Activated naive CD8-positive, alpha-beta T cell treated with anti-CD3 and anti-CD28 coated beads, Interleukin-2, amount 50 U/mL, for 24 hours (primary cell): ENCODE measurements around the gene NEDD1.

Experiments
- ATAC-seq: fragments of 150-1000 bp; cut with Tn5 transposase; one replicate; pipeline ENCODE4 v1.10.0; 2021
- DNase-seq: peaks from one replicate; pipeline ENCODE4 v3.0.0; 2021
- H3K27ac Mint-ChIP-seq: one replicate; pipeline ENCODE4 v1.8.0; 2021; ENCODE audit warnings: mild to moderate bottlenecking, mixed read lengths
- H3K27me3 Mint-ChIP-seq: one replicate; pipeline ENCODE4 v1.8.0; 2021; ENCODE audit warnings: mixed read lengths
- H3K36me3 Mint-ChIP-seq: one replicate; pipeline ENCODE4 v1.8.0; 2021; ENCODE audit warnings: low read depth, mixed read lengths
- H3K4me1 Mint-ChIP-seq: one replicate; pipeline ENCODE4 v1.8.0; 2021; ENCODE audit warnings: mixed read lengths
- H3K4me3 Mint-ChIP-seq: one replicate; pipeline ENCODE4 v1.8.0; 2021; ENCODE audit warnings: mild to moderate bottlenecking, moderate library complexity, mixed read lengths
- H3K9me3 Mint-ChIP-seq: one replicate; pipeline ENCODE4 v1.8.0; 2021; ENCODE audit warnings: mixed read lengths

NEDD1 gene

DNA sequence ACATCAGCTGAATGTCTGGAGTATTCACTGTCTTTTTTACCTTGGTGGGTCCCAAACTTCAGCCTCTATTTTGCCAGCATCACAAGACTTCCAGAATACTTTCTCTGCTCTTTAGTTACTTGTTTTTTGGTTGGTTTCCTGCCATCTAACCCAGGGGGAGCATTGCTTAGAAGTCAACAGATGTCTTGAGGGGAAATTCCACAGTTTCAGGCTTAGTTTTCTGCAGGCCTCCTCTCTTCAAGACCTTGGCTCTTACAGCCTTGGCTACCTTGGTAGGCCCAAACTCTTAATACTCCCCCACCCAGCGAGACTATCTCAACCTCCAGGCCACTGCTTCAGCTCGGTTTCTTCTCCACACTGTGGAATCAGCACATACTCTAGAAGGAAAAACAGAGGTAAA is 41.7 kb downstream of the NEDD1 start:
- Mint-ChIP-seq H3K27me3 (no peaks in the 10 kb centered on the region), H3K4me1 (no peaks in the 10 kb centered on the region), H3K27ac (no peak overlapping the region), H3K36me3 (peaks cover 65% of the 10 kb centered on the region), H3K4me3 (no peak overlapping the region), H3K9me3 (peaks cover 8% of the 10 kb centered on the region)
- ATAC-seq = no peak
- no peak for DNase-seq

- DNase-seq (no peak), ATAC-seq (no peak)
- H3K36me3 Mint-ChIP-seq = no peaks in the 10 kb centered on the region
- H3K27ac Mint-ChIP-seq = no peak overlapping the region
- no peaks in the 10 kb centered on the region for H3K4me1 Mint-ChIP-seq
- no peak overlapping the region for H3K4me3 Mint-ChIP-seq
- no peaks in the 10 kb centered on the region for H3K9me3 Mint-ChIP-seq
- peaks cover 4% of the 10 kb centered on the region for H3K27me3 Mint-ChIP-seq
Observed at GRCh38 chr12:96979532-96979931, 72.5 kb downstream of the NEDD1 start.

DNA sequence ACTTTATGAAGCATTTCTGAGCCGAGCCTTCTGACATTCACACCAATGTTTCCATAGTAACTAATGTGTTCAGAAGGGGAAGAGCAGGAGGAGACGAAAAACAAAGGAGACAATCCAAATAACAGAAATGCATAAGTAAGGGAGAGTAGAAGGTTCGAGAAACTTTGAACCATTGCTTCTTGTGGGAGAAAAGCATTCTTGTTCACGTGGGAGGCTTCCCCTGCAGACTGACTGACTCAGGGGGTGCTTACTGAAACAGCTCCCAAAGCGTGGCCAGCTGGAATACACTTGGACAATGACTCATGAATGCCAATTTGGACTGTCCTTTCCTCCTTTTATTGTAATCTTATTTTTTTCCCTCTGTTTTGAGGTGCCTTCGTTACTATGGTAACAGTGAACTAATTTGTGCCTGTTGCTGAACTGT is 73.9 kb downstream of the NEDD1 start:
- H3K9me3 Mint-ChIP-seq = no peaks in the 10 kb centered on the region
- DNase-seq = no peak

DNA sequence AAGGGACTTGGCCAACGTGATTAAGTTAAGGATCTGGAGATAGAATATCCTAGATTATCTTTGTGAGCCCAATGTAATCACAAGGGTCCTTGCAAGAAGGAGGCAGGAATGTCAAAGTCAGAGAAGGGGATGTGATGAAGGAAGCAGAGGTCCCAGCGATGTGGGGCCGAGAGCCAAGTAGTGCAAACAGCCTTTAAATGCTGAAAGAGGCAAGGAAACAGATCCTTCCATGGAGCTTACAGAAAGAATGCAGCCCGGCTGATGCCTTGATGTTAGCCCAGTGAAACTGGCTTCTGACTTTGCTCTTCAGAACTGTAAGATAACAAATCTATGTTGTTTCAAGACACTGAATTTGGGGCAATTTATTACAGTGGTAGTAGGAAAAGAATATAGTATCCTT is 74.9 kb downstream of the NEDD1 start:
- no peaks in the 10 kb centered on the region for H3K36me3 Mint-ChIP-seq
- peaks cover 24% of the 10 kb centered on the region for H3K27me3 Mint-ChIP-seq
- no peak overlapping the region for H3K27ac Mint-ChIP-seq
- H3K4me1 Mint-ChIP-seq = peaks cover 4% of the 10 kb centered on the region
- ATAC-seq (no peak), DNase-seq (no peak)
- no peak overlapping the region for H3K4me3 Mint-ChIP-seq
- no peaks in the 10 kb centered on the region for H3K9me3 Mint-ChIP-seq

More for the DNA sequence above, 73.9 kb downstream of the NEDD1 start:
- H3K36me3 Mint-ChIP-seq = no peaks in the 10 kb centered on the region
- peaks cover 16% of the 10 kb centered on the region for H3K27me3 Mint-ChIP-seq
- peaks cover 2% of the 10 kb centered on the region for H3K4me1 Mint-ChIP-seq
- H3K27ac Mint-ChIP-seq = no peak overlapping the region
- no peak overlapping the region for H3K4me3 Mint-ChIP-seq
- no peak for ATAC-seq

DNA sequence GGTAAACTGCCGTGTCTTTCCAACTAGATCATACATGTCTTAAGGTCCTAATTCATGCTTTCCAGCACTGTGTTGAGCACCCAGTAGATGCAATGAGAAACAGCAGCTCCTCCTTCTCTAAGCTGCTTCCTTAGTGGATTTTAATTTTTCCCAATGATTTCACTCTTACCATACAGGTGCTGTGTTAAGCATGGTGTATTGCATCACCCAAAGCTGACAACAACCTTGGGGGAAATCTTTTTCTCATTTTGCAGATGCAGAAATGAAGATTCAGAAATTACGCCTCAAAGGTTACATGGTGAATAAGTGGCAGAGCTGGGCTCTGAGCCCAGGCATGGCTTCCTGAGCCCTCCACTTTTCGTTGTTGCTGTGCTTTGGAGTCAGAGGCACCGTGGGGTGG is 75.6 kb downstream of the NEDD1 start:
- DNase-seq = no peak
- Mint-ChIP-seq H3K4me3 (no peak overlapping the region), H3K27ac (no peak overlapping the region), H3K36me3 (no peaks in the 10 kb centered on the region), H3K9me3 (no peaks in the 10 kb centered on the region), H3K27me3 (peaks cover 23% of the 10 kb centered on the region), H3K4me1 (peaks cover 4% of the 10 kb centered on the region)
- ATAC-seq = no peak

- peak overlapping the region; percentile 45 for H3K4me3 Mint-ChIP-seq
- no peaks in the 10 kb centered on the region for H3K36me3 Mint-ChIP-seq
- H3K4me1 Mint-ChIP-seq = peaks cover 4% of the 10 kb centered on the region
- ATAC-seq (peak; percentile 77), DNase-seq (peak; percentile 47)
- H3K27ac Mint-ChIP-seq = no peak overlapping the region
- no peaks in the 10 kb centered on the region for H3K9me3 Mint-ChIP-seq
- peaks cover 34% of the 10 kb centered on the region for H3K27me3 Mint-ChIP-seq
Observed at GRCh38 chr12:96985515-96986362, 78.7 kb downstream of the NEDD1 start.

DNA sequence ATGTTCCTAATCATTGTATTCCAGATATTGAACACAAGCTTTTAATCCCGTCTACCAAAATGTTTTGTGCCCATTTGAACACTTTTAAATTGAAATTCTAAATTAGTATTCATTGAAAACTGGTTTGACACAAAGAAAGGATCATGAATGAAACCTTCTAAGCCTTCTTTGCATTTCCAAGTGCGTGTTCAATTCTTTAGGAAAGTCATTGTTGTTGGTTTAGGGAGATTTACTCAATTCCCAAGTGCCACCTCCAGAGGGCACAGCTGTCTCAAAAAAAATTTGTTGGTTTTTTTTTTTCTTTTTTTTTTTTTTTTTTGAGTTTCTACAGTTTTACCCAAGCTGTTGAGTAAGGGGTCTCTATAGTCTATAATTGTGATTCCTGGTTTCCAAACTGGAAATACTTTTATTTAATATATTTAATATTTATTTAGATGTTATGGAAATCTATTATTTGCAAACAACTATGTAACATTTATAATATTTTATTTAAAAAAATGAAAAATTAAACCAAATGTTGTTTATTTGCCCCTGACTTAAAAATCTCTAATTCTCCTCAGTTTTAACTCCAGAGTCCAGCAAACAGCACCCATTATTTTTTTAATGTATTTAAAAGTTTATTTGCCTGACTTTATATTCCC is 79.9 kb downstream of the NEDD1 start:
- H3K27ac Mint-ChIP-seq = no peak overlapping the region
- ATAC-seq (no peak), DNase-seq (peak; percentile 5)
- H3K36me3 Mint-ChIP-seq = no peaks in the 10 kb centered on the region
- no peaks in the 10 kb centered on the region for H3K9me3 Mint-ChIP-seq
- no peak overlapping the region for H3K4me3 Mint-ChIP-seq
- peaks cover 36% of the 10 kb centered on the region for H3K27me3 Mint-ChIP-seq
- H3K4me1 Mint-ChIP-seq = peaks cover 4% of the 10 kb centered on the region

DNA sequence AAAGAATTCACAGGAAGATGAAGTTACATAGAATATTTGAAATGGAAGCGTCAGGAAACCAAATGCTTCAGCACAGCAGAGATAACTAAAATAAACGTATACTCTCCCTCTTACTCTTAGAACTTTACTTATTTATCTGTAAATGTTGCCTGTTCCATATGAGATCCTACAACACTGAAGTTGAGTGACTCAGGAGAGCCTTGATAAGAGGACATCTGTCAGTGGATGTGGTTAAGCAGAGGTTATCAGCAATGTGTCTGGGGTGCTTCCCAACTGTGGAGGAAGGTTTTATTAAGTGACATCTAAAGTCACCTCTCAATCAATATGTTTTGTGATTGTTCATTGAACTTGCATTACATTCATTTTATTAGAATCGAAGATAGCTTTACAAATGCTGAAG is 81.9 kb downstream of the NEDD1 start:
- no peaks in the 10 kb centered on the region for H3K36me3 Mint-ChIP-seq

GRCh38 chr12:96989916-96990315 is 82.9 kb downstream of the NEDD1 start:
- H3K4me3 Mint-ChIP-seq = no peak overlapping the region
- no peaks in the 10 kb centered on the region for H3K36me3 Mint-ChIP-seq
- DNase-seq (no peak), ATAC-seq (no peak)
- H3K27ac Mint-ChIP-seq = no peak overlapping the region
- peaks cover 4% of the 10 kb centered on the region for H3K4me1 Mint-ChIP-seq
- no peaks in the 10 kb centered on the region for H3K9me3 Mint-ChIP-seq
- peaks cover 40% of the 10 kb centered on the region for H3K27me3 Mint-ChIP-seq

More for the DNA sequence above, 81.9 kb downstream of the NEDD1 start:
- Mint-ChIP-seq H3K4me3 (no peak overlapping the region), H3K27ac (no peak overlapping the region), H3K9me3 (no peaks in the 10 kb centered on the region), H3K27me3 (peaks cover 45% of the 10 kb centered on the region), H3K4me1 (peaks cover 4% of the 10 kb centered on the region)
- DNase-seq (no peak), ATAC-seq (no peak)

GRCh38 chr12:96994900-96995299 is 87.8 kb downstream of the NEDD1 start:
- H3K27ac Mint-ChIP-seq = no peak overlapping the region
- no peak for ATAC-seq
- no peak overlapping the region for H3K4me3 Mint-ChIP-seq
- H3K36me3 Mint-ChIP-seq = no peaks in the 10 kb centered on the region
- H3K4me1 Mint-ChIP-seq = no peaks in the 10 kb centered on the region
- peaks cover 14% of the 10 kb centered on the region for H3K27me3 Mint-ChIP-seq
- H3K9me3 Mint-ChIP-seq = no peaks in the 10 kb centered on the region
- no peak for DNase-seq

DNA sequence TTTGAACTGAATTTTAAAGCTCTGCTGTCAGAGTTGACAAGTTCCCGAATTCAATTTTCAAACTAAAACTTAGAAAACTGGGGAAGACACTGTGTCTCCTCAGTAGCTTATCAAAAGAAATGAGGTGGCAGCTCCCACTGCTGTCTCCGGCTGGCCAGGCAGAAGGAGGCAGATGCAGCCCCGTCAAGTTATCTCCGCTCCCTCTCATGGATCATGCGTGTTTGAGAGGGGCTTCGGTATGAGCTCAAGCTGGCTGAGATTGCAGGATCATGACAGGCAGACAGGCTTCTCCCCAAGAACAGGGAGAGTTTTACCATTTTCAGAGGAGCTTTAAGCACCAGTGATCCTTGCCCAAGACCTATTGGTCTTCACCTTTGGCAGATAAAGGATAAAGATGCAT is 88.8 kb downstream of the NEDD1 start:
- no peak overlapping the region for H3K4me3 Mint-ChIP-seq
- no peak for DNase-seq
- ATAC-seq = no peak
- H3K36me3 Mint-ChIP-seq = no peaks in the 10 kb centered on the region
- H3K27ac Mint-ChIP-seq = no peak overlapping the region
- H3K27me3 Mint-ChIP-seq = peaks cover 12% of the 10 kb centered on the region
- no peaks in the 10 kb centered on the region for H3K4me1 Mint-ChIP-seq
- no peaks in the 10 kb centered on the region for H3K9me3 Mint-ChIP-seq

DNA sequence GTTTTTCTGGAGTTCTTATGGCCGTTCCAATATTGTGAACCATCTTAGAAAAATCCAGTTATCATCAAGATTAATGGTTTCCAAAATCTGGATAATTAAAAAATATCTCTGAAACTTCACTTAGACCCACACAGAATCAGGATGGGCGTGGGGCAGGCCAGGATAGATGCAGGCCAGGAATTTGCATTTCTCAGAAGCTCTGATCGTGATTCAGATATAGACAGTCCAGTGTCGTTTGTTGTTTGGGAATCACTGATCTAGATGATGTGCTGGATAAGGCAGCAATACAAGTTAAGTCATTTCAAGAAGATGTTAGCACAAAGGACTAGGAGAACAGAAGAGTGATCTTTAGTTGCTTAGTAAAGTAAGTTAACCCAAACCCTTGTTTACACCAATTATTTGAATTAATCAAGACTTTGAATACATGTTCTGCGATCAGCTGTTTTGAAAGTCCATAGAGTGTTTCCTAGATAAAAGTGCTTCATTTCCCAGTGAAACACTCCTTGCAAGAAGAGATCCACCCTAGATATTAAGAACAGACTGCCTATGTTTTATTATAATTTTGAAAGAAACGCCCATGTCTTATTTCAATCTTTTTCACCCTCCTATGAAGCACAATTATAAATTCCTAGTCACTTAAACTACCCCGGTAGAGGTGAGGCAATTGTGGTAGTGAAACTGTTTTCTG is 90.9 kb downstream of the NEDD1 start:
- H3K36me3 Mint-ChIP-seq = no peaks in the 10 kb centered on the region
- no peak for ATAC-seq
- no peaks in the 10 kb centered on the region for H3K4me1 Mint-ChIP-seq
- H3K9me3 Mint-ChIP-seq = no peaks in the 10 kb centered on the region
- no peak for DNase-seq
- H3K27ac Mint-ChIP-seq = no peak overlapping the region
- H3K27me3 Mint-ChIP-seq = peaks cover 9% of the 10 kb centered on the region
- no peak overlapping the region for H3K4me3 Mint-ChIP-seq

DNA sequence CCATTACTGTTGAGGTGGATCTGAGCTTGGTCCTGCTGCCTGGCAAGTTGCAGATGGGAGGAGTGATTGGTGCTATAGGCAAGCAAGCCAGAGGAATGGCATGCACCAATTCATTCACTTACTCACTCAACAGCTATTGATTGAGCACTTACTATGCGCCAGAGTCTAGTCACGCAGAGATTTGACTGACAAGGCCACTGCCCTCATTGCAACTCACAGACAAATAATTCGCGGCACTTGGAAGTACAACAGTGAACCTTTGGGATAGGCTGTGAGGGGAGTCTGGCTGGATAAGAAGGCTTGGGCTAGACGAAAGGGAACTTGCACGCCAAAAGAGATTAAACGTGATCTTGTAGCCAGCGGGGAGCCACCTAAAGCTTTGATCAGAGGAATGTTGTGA is 96.2 kb downstream of the NEDD1 start:
- H3K27ac Mint-ChIP-seq = no peak overlapping the region
- H3K9me3 Mint-ChIP-seq = no peaks in the 10 kb centered on the region

More for the DNA sequence above, 96.2 kb downstream of the NEDD1 start:
- H3K36me3 Mint-ChIP-seq = no peaks in the 10 kb centered on the region
- no peak overlapping the region for H3K4me3 Mint-ChIP-seq
- no peaks in the 10 kb centered on the region for H3K4me1 Mint-ChIP-seq
- ATAC-seq (no peak), DNase-seq (no peak)
- H3K27me3 Mint-ChIP-seq = peaks cover 15% of the 10 kb centered on the region
